NCI-H146 treated with DMSO at 0.1 percent for 48 hours (cell line): ENCODE data around the gene CFHR2.
"Not testable (repeated sequence)": the region's sequence is repeated elsewhere in the genome, so short reads cannot be mapped to it uniquely, and the experiment has no call there.

Experiments
- DNase-seq: peaks from one replicate; lab custom pipeline; 2025; ENCODE audit not compliant: unreplicated experiment; lab: John Stamatoyannopoulos, UW

Gene CFHR2

DNA sequence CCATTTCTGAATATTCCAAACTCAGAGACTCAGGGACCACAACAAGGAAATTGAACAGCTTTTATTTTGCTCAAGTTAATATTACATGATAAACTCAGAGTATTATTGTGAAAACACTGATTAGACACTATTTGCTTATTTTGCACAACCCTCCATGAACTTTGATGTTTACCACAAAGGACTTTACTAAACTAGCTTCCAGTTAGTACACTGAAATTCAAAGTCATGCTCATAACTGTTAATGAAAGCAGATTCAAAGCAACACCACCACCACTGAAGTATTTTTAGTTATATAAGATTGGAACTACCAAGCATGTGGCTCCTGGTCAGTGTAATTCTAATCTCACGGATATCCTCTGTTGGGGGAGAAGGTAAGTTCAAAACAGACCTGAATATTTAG, at the start of gene CFHR2:
TSS of gene CFHR2 (plus strand) at position 171 of the 400 bp plus-strand sequence. CDS start at position 314, 143 bp downstream.
- not testable (repeated sequence) for DNase-seq

DNA sequence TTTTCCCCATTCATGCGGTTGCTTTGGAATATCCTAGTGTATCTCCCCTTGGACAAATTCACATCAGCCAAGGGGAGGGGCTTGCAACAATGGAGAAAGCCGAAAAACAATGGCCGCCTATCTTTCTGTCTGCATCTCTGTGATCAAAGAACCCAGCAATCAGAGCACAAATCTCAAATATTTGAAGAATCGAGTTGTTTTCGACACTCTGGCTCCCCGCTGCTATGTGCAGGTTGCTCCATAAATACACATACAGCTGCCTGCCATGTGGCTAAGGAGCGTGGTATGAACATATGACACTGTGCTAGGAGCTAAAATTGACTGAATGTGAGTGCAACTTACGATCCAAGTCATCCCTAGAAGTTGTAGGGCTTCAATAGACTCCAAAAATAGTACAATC, 47.2 kb upstream of the CFHR2 start:
- DNase-seq, result peak; percentile 46

DNA sequence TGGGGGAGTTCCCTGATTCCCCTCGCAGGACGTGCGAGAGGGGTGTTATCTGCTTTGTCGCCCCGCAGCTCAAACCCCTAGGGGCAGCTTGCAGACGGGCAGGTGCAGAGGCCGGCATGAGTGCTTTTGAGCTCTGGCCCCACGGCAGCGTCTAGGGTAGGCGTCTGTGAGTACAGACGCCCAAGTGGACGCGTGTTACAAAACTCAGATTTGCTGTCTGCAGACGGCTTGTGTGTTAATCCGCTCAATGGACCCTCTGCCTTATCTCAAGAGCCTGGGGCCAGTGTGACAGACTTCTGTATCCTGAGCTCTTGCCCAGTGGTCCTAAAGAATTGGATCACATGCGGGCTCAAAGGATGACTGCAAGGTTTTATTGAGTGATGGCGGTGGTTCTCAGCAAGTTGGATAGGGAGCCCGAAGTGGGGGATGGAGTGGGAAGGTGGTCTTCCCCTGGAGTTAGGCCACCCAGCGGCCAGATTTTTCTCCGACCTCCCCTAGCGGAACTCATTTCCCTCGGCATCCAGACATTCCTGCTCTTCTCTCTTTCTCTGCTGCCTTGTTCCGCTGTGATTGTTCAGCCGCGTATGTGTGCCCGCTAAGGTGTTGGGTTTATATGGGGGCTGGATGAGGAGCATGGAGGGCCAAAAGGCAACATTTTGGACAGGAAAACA, 46.2 kb upstream of the CFHR2 start:
- DNase-seq, result no peak

DNA sequence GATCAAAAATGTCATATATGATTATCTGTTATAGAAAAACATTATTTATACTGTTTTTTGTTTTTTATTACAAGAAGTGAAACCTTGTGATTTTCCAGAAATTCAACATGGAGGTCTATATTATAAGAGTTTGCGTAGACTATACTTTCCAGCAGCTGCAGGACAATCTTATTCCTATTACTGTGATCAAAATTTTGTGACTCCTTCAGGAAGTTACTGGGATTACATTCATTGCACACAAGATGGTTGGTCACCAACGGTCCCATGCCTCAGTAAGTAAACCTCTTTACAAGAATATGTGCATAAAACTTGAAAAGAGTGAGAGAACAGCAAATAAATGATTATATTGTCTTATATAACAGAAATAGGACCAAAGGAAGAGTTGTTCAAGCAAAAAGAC, 41.2 kb upstream of the CFHR2 start:
- DNase-seq, result no peak

DNA sequence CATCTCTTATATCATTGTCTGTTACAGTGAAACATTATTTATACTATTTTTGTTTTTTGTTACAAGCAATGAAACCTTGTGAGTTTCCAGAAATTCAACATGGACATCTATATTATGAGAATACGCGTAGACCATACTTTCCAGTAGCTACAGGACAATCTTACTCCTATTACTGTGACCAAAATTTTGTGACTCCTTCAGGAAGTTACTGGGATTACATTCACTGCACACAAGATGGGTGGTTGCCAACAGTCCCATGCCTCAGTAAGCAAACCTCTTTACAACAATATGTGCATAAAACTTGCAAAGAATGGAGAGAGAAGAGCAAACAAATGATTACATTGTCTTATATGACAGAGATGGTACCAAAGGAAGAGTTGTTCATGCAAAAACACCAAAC, 33.3 kb upstream of the CFHR2 start:
- DNase-seq, result no peak

DNA sequence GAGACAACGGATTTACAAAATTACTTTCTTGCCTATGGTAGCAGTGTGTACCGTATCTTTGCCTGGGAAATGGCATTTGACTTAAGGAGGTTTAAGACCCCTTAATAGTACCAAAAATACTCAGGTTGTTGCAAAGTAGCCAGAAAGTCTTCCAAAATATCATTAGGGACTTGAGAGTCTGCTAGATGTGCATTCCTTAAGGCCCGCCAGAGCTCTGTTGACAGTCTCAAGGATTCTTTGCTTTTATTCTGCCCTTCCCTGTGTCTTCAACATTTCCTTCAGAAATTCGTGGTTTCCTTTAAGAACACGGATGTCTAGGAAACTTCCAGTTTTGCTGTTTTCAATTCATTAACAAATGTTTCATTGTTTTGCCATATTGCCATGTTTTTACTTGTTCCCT, 31.3 kb upstream of the CFHR2 start:
- DNase-seq, result not testable (repeated sequence)

DNA sequence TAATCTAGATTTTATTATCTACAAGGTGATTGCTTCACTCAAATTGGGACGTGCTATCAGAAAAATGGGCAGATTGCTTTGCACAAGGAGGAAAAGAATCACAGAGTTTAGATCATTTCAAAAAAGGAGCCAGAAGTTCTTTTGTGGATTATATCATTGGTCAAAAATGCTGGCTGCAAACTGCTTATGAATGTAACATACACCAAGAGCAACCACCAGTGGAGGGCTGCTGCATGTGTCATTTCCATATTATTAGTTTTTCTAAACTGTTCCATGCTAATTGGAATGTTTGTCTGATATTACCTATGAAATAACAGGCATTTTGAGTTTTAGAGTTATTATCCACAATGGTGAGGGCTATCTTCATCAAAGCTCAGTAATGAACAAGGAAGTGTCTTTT, 16.7 kb upstream of the CFHR2 start:
- not testable (repeated sequence) for DNase-seq

DNA sequence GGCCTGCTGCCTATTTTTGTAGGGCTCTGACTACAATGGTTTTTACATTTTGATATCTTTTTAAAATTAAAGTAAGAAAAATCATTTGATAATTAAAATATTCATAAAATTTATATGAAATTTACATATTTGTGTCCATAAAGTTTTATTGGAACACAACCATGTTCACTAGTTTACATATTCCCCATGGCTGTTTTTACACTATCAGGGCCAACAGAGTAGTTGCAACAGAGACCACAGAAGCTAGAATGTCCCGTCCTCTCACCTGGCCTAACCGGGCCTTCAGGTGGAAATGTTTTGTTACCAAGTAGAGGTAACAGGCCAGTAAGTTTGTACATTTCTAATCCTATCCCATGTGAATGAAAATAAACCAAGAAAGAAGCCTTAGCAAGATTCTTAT, 10.7 kb upstream of the CFHR2 start:
- not testable (repeated sequence) for DNase-seq

DNA sequence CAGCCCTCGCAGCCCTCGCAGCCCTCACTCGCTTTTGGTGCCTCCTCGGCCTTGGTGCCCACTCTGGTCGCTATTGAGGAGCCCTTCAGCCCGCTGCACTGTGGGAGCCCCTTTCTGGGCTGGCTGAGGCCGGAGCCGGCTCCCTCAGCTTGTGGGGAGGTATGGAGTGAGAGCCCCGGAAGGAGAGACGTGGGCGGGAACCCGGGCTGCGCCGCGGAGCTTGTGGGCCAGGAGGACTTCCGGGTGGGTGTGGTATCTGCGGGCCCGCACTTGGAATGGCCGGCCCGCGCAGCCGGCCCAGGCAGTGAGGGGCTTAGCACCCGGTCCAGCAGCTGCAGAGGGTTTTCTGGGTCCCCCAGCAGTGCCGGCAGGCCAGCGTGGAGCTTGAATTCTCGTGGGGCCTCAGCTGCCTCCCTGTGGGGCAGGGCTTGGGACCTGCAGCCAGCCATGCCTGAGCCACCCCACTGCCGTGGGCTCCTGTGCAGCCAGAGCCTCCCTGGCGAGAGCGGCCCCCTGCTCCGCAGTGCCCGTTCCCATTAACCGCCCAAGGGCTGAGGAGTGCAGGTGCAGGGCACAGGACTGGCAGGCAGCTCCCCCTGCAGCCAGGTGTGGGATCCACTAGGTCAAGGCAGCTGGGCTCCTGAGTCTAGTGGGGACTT, 9.9 kb upstream of the CFHR2 start:
- peak; percentile 83 for DNase-seq

DNA sequence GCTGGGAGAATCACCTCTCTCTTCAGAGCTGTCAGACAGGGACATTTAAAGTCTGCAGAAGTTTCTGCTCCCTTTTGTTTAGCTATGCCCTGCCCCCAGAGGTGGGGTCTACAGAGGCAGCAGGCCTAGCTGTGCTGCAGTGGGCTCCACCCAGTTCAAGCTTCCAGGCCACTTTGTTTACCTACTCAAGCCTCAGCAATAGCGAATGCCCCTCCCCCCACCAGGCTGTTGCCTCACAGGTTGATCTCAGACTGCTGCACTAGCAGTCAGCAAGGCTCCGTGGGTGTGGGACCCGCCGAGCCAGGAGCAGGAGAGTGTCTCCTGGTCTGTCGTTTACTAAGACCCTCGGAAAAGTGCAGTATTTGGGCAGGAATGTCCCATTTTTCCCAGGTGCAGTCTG, 2.1 kb upstream of the CFHR2 start:
- DNase-seq, result not testable (repeated sequence)

DNA sequence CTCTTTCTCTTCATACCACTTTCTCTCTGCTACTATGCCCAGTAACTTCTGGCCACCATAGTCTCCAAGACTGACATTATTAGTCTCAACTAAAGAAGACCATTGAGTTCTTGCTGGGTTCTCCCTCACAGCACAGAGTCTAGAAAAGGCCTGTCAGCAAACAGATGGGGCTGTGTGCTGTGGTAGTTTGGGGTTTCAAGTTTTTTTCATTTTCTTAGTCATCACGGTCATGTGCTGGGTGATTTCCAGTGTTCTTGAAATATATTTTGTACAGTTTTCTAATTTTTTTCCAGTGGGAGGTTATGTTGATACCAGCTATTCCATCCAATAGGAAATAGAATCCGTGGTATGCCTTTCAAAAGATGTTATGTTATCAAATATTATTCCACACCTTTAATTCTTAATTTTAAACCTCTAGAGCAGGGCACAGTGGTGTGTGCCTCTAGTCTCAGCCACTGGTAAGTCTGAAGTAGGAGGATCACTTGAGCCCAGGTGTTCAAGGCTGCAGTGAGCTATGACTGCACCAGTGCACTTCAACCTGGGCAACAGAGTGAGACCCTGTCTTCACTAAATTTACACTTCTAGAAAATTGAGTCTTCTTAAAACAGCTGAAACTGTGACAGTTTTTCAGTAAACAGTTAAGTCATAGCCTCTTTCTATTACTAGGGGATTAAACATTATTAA, 8.3 kb downstream of the CFHR2 start:
- no peak for DNase-seq

DNA sequence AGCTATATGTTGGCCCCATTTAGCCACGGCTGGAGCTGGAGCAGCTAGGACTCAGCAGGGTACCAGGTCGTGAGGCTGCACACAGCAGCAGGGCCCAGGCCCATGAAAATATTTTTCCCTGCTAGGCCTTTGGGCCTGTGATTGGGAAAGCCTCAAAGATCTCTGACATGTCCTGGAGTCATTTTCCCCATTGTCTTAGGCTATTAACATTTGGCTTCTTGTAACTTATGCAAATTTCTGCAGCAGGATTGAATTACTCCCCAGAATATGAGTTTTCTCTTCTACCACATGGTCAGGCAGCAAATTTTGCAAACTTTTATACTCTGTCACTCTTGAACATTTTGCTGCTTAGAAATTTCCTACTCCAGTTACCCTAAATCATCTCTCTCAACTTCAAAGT, 11.2 kb downstream of the CFHR2 start:
- no peak for DNase-seq

DNA sequence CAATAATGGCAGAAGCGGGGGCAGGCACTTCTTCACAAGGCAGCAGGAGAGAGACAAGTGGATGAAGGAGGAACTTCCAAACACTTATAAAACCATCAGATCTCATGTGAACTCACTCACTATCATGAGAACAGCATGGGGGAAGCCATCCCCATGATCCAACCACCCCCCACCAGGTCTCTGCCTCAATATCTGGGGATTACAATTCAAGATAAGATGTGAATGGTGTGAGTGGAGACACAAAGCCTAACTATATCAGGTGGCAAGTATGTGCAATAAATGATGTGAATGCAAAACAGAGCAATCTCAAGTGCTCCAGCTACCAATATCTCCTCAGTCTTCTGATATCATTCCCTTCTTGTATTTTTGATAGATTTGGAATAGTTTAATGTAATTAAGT, 12.4 kb downstream of the CFHR2 start:
- no peak for DNase-seq

DNA sequence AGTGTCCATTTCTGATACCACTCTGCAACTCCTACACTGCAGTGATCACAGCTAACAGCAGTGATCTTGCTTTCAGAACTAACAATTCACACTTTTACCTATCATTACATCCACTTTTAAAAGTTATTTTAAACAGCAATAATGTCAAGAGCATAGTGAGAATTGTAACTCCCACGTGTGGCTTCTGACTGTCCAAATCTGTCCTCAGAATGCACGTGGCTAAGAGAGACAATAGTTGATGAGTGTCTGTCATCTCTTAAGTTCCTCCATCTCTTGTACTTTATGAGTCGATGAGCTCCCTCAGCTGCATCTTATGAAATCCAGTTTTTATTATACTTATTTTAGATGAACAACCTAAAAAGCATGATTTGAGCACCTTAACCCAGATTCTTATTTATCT, 17.3 kb downstream of the CFHR2 start:
- DNase-seq, result no peak

DNA sequence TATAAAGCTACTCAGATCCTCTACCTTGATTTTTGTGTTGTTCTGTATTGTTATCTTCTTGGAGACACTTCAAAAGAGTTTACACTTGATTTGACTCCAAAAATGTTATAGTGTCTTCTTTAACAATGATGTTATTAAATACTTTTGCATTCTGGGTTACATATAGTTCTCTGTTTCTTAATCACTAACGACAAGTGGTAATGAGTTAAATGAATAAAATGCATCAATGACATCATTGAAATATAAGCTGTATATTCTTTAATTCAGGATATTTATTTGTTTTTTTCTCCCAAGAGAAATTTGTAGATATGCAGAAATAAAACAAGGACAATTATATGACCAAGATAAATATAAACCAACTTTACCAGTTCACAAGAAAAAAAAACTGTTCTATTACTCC, 26.6 kb downstream of the CFHR2 start:
- no peak for DNase-seq

DNA sequence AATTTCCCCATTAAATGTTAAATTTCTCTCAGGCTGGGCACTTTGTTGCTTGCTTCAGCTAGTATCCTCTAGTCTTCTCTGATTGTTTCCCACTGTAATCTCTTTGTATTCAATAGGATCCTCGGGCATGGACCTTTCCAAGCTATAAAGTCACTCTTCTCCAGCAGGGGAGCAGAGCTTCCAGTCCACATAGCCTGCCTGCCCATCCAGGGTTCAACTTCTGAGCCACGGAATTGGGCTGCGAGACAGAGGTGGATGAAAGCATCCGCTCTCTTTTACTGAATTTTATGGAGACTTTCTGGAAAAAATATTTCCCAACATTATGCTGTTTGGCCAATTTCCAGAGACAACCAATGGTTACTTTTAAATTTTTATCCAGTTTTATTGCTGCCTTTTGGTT, 32.7 kb downstream of the CFHR2 start:
- DNase-seq, result no peak

DNA sequence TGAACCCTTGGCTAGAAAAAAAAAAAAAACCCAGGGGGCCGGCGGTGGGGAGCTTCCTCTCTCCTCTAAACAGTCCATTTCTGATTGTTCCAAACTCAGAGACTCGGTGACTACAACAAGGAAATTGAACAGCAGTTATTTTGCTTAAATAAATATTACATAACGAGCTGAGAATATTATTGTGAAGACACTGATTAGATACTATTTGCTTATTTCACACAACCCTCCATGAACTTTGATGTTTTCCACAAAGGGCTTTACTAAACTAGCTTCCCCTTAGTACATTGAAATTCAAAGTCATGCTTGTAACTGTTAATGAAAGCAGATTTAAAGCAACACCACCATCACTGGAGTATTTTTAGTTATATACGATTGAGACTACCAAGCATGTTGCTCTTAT, 33.7 kb downstream of the CFHR2 start, which contains the start of gene CFHR5:
TSS of gene CFHR5 (plus strand) at position 279 of the 400 bp plus-strand sequence. CDS start at position 388, 109 bp downstream.
- DNase-seq, result no peak

DNA sequence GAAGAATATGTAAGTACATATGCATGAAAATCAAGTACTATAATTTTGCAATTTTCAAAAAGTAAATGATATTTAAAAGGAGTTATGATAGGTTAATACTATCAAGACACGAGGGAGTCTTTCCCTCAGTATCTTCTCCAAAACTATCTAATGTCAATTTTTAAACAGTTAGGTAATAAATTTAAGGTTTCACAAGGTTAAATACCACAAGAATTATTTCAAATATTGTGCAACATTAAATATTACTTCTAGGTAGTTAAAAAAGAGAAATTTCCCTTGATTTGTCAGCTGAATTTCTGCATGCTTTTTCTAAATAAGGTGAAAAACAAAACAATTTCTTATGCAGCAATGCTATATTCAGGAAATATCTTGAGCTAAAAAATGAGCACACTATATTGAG, 37.3 kb downstream of the CFHR2 start:
- DNase-seq, result no peak

DNA sequence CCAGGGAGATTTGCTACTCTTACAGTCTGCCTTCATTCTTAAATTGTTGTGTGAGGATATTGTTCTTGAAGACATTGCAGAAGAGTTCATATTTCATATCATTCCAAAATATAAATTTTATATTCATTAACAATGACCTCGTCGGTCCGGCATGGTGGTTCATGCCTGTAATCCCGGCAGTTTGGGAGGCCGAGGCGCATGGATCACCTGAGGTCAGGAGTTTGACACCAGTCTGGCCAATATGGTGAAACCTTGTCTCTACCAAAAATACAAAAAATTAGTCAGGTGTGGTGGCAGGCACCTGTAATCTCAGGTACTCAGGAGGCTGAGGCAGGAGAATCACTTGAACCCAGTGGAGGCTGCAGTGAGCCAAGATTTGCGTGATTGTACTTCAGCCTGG, 38.7 kb downstream of the CFHR2 start:
- not testable (repeated sequence) for DNase-seq

DNA sequence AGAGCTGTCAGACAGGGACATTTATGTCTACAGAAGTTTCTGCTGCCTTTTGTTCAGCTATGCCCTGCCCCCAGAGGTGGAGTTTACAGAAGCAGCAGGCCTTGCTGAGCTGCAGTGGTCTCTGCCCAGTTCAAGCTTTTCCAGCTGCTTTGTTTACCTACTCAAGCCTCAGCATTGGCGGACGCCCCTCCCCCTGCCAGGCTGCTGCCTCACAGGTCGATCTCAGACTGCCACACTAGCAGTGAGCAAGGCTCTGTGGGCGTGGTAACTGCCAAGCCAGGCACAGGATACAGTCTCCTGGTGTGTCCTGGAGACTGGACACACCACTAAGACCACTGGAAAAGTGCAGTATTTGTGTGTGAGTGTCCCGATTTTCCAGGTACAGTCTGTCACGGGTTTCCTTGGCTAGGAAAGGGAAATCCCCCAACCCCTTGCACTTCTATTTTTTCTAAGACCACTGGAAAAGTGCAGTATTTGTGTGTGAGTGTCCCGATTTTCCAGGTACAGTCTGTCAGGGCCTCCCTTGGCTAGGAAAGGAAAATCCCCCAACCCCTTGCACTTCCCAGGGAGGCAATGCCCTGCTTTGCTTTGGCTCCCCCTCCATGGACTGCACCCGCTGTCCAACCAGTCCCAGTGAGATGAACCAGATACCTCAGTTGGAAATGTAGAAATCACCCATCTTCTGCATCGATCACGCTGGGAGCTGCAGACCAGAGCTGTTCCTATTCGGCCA, 48.5 kb downstream of the CFHR2 start:
- DNase-seq, result peak; percentile 74

DNA sequence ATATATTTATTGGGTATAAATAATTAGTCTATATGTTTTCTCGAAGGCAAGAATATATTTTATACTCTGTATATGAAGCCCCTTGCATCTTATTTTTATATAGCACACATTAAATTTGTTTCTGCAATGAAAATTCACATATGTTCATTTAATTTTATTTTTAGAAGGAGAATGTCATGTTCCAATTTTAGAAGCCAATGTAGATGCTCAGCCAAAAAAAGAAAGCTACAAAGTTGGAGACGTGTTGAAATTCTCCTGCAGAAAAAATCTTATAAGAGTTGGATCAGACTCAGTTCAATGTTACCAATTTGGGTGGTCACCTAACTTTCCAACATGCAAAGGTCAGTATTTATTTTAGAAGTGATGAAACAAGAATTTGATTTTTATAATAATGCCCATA, 50.4 kb downstream of the CFHR2 start:
- no peak for DNase-seq
